HepG2 (cell line): Measurements from ENCODE around the gene RRAS. TPM values are rescaled to one million over a fixed set of nuclear protein-coding genes. Genes with fewer than 3 reads are reported as not detected.

Experiments used
- ADNP ChIP-seq: sonication (generic); formaldehyde crosslinking; IDR thresholded peaks from 2 replicates; pipeline ENCODE4 v1.4.0; 2020; ENCODE audit warnings: missing genetic modification reagents
- ELF1 ChIP-seq: sonication (generic); formaldehyde crosslinking; IDR thresholded peaks from 2 replicates; pipeline ENCODE4 v1.4.0; 2020; ENCODE audit warnings: missing genetic modification reagents
- HDAC6 ChIP-seq: fragments of 200-600 bp; sonication (generic); IDR thresholded peaks from 2 replicates; pipeline ENCODE4 v1.7.0; 2017; ENCODE audit warnings: mild to moderate bottlenecking, antibody characterized with exemption, low read length, low read depth
- ONECUT2 ChIP-seq: sonication (generic); formaldehyde crosslinking; IDR thresholded peaks from 2 replicates; pipeline ENCODE4 v1.4.0; 2020; ENCODE audit warnings: missing genetic modification reagents
- RFX3 ChIP-seq: IDR thresholded peaks from 2 replicates; pipeline ENCODE4 v1.6.1; 2016; ENCODE audit warnings: missing biosample characterization, missing genetic modification reagents
- TAF15 ChIP-seq: fragments of 200-400 bp; formaldehyde crosslinking; IDR thresholded peaks from one replicate; pipeline ENCODE4 v1.6.1; 2018; ENCODE audit warnings: mild to moderate bottlenecking, low read depth, low read length; ENCODE audit not compliant: poor library complexity, severe bottlenecking
- TBX2 ChIP-seq: sonication (generic); formaldehyde crosslinking; IDR thresholded peaks from 2 replicates; pipeline ENCODE4 v1.5.0; 2020; ENCODE audit warnings: missing genetic modification reagents, mild to moderate bottlenecking, borderline replicate concordance
- THAP11 ChIP-seq: IDR thresholded peaks from 2 replicates; pipeline ENCODE4 v1.6.1; 2016; ENCODE audit warnings: missing biosample characterization, missing genetic modification reagents
- THYN1 ChIP-seq: sonication (generic); formaldehyde crosslinking; IDR thresholded peaks from 2 replicates; pipeline ENCODE4 v1.8.1; 2023; ENCODE audit warnings: low read depth, mild to moderate bottlenecking, moderate library complexity, missing genetic modification reagents, borderline replicate concordance
- ZNF720 ChIP-seq: sonication (generic); formaldehyde crosslinking; IDR thresholded peaks from 2 replicates; pipeline ENCODE4 v1.4.0; 2020; ENCODE audit warnings: missing genetic modification reagents
- polyA plus RNA-seq, 8 experiments: library from polyadenylated mRNA; depleted of rRNA in 3 of 8; stranded (reverse) in 7 of 8; unstranded in 1 of 8; fragments of >200 nt; fragmentation: Illumina TruSeq in 4 of 8; extraction: Trizol in 4 of 8; gene quantifications; 2 replicates each; pipeline versions ENCODE4 v1.2.1 to v1.2.3, GENCODE V29; 2011 to 2016; ENCODE audit warnings: low read depth in 4 of 8, missing spikeins in 1 of 8, mixed read lengths in 1 of 8; ENCODE audit not compliant: insufficient read depth in 1 of 8
- total RNA-seq, 5 experiments: library from RNA; depleted of rRNA; stranded (reverse); fragments of >200 nt; fragmentation: Illumina TruSeq; extraction: Trizol; gene quantifications; 2 replicates each; pipeline ENCODE4 v1.2.3, GENCODE V29; 2016; ENCODE audit warnings: low read depth in 1 of 5
- TF ChIP-seq, protein P1 (sequence below): sonication (generic); formaldehyde crosslinking; IDR thresholded peaks from 2 replicates; pipeline ENCODE4 v1.5.1; 2020; ENCODE audit warnings: mild to moderate bottlenecking, missing genetic modification reagents, borderline replicate concordance
- TF ChIP-seq, protein P2 (sequence below): sonication (generic); formaldehyde crosslinking; IDR thresholded peaks from 2 replicates; pipeline ENCODE4 v1.4.0; 2020; ENCODE audit warnings: missing genetic modification reagents
- TF ChIP-seq, protein P3 (sequence below): IDR thresholded peaks from 2 replicates; pipeline ENCODE4 v1.6.1; 2016; ENCODE audit warnings: low read depth, missing genetic modification reagents, missing compliant biosample characterization
- TF ChIP-seq, protein P4 (sequence below): sonication (generic); formaldehyde crosslinking; IDR thresholded peaks from 2 replicates; pipeline ENCODE4 v1.4.0; 2020; ENCODE audit warnings: missing genetic modification reagents, mild to moderate bottlenecking, borderline replicate concordance

Gene RRAS
- total and polyA plus RNA-seq, 2 of the 13 experiments (the other 11 are each of a cell fraction or from before 2014, with no cell fraction given) = 1.5 to 12.0 TPM

DNA sequence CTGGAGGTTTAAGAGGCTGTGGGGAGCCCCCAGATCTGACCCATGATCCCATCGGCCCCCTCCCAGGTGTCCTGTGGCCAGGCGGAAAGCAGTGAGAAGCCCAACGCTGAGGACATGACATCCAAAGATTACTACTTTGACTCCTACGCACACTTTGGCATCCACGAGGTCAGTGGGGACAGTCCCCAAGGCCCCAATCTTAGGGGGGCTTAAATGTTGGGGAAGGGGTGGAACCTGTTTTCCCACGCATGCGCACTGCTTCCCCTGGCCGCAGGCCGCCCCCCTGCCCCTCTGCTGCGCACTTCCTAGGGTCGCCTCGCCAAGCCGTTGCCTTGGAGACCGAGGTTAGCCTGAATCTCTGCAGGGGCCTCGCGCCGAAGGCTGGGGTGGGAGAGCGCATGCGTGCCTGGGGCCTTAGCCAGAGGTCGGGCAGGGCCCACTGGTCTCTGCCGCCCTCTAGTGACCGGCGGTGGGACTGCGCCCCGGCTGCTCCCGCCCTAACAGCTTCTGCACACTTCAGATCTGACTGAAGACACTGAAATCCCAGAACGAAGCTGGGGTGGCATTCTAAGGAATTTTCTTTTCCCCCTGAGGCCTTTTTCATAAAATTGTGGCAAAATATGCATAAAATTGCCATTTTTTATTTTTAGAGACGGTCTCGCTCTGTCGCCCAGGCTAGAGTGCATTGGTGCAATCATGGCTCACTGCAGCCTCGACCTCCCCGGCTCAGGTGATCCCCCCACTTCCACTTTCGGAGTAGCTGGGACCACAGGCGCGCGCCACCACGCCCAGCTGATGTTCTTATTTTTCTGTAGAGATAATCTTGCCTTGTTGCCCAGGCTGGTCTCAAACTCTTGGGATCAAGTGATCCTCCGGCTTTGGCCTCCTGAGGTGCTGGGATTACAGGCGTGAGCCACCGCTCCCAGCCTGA, 40.7 kb upstream of the RRAS start (continued):
- TF ChIP-seq, protein P1, sequence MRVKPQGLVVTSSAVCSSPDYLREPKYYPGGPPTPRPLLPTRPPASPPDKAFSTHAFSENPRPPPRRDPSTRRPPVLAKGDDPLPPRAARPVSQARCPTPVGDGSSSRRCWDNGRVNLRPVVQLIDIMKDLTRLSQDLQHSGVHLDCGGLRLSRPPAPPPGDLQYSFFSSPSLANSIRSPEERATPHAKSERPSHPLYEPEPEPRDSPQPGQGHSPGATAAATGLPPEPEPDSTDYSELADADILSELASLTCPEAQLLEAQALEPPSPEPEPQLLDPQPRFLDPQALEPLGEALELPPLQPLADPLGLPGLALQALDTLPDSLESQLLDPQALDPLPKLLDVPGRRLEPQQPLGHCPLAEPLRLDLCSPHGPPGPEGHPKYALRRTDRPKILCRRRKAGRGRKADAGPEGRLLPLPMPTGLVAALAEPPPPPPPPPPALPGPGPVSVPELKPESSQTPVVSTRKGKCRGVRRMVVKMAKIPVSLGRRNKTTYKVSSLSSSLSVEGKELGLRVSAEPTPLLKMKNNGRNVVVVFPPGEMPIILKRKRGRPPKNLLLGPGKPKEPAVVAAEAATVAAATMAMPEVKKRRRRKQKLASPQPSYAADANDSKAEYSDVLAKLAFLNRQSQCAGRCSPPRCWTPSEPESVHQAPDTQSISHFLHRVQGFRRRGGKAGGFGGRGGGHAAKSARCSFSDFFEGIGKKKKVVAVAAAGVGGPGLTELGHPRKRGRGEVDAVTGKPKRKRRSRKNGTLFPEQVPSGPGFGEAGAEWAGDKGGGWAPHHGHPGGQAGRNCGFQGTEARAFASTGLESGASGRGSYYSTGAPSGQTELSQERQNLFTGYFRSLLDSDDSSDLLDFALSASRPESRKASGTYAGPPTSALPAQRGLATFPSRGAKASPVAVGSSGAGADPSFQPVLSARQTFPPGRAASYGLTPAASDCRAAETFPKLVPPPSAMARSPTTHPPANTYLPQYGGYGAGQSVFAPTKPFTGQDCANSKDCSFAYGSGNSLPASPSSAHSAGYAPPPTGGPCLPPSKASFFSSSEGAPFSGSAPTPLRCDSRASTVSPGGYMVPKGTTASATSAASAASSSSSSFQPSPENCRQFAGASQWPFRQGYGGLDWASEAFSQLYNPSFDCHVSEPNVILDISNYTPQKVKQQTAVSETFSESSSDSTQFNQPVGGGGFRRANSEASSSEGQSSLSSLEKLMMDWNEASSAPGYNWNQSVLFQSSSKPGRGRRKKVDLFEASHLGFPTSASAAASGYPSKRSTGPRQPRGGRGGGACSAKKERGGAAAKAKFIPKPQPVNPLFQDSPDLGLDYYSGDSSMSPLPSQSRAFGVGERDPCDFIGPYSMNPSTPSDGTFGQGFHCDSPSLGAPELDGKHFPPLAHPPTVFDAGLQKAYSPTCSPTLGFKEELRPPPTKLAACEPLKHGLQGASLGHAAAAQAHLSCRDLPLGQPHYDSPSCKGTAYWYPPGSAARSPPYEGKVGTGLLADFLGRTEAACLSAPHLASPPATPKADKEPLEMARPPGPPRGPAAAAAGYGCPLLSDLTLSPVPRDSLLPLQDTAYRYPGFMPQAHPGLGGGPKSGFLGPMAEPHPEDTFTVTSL (CRISPR knock-in tag) = no peak
- TF ChIP-seq TBX2 (CRISPR knock-in tag) (no peak; the same call in 1 of the 2 replicates), RFX3 (CRISPR knock-in tag) (peak; percentile 64; the same call in 1 of the 2 replicates), TAF15 (no peak), ONECUT2 (CRISPR knock-in tag) (no peak), ELF1 (CRISPR knock-in tag) (peak; percentile 29; the same call in 1 of the 2 replicates), THAP11 (CRISPR knock-in tag) (peak; percentile 56; the same call in 1 of the 2 replicates), ADNP (CRISPR knock-in tag) (no peak), ZNF720 (no peak), HDAC6 (no peak), THYN1 (CRISPR knock-in tag) (no peak)
- TF ChIP-seq, protein P2, sequence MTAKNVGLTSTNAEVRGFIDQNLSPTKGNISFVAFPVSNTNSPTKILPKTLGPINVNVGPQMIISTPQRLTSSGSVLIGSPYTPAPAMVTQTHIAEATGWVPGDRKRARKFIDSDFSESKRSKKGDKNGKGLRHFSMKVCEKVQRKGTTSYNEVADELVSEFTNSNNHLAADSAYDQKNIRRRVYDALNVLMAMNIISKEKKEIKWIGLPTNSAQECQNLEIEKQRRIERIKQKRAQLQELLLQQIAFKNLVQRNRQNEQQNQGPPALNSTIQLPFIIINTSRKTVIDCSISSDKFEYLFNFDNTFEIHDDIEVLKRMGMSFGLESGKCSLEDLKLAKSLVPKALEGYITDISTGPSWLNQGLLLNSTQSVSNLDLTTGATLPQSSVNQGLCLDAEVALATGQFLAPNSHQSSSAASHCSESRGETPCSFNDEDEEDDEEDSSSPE (CRISPR knock-in tag) = peak; percentile 41; the same call in 1 of the 2 replicates
- TF ChIP-seq, protein P3, sequence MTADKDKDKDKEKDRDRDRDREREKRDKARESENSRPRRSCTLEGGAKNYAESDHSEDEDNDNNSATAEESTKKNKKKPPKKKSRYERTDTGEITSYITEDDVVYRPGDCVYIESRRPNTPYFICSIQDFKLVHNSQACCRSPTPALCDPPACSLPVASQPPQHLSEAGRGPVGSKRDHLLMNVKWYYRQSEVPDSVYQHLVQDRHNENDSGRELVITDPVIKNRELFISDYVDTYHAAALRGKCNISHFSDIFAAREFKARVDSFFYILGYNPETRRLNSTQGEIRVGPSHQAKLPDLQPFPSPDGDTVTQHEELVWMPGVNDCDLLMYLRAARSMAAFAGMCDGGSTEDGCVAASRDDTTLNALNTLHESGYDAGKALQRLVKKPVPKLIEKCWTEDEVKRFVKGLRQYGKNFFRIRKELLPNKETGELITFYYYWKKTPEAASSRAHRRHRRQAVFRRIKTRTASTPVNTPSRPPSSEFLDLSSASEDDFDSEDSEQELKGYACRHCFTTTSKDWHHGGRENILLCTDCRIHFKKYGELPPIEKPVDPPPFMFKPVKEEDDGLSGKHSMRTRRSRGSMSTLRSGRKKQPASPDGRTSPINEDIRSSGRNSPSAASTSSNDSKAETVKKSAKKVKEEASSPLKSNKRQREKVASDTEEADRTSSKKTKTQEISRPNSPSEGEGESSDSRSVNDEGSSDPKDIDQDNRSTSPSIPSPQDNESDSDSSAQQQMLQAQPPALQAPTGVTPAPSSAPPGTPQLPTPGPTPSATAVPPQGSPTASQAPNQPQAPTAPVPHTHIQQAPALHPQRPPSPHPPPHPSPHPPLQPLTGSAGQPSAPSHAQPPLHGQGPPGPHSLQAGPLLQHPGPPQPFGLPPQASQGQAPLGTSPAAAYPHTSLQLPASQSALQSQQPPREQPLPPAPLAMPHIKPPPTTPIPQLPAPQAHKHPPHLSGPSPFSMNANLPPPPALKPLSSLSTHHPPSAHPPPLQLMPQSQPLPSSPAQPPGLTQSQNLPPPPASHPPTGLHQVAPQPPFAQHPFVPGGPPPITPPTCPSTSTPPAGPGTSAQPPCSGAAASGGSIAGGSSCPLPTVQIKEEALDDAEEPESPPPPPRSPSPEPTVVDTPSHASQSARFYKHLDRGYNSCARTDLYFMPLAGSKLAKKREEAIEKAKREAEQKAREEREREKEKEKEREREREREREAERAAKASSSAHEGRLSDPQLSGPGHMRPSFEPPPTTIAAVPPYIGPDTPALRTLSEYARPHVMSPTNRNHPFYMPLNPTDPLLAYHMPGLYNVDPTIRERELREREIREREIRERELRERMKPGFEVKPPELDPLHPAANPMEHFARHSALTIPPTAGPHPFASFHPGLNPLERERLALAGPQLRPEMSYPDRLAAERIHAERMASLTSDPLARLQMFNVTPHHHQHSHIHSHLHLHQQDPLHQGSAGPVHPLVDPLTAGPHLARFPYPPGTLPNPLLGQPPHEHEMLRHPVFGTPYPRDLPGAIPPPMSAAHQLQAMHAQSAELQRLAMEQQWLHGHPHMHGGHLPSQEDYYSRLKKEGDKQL = no peak
- TF ChIP-seq, protein P4, sequence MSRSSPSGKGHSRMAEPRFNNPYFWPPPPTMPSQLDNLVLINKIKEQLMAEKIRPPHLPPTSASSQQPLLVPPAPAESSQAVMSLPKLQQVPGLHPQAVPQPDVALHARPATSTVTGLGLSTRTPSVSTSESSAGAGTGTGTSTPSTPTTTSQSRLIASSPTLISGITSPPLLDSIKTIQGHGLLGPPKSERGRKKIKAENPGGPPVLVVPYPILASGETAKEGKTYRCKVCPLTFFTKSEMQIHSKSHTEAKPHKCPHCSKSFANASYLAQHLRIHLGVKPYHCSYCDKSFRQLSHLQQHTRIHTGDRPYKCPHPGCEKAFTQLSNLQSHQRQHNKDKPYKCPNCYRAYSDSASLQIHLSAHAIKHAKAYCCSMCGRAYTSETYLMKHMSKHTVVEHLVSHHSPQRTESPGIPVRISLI (CRISPR knock-in tag) = no peak
